ENCODE data around the gene JPH2.

The JPH2 gene

GRCh38 chr20:44186674-44187053 is 324 bp downstream of the JPH2 start:
- DNase-seq = no peak

- no peak for DNase-seq
Measured at GRCh38 chr20:44186201-44186600, 787 bp downstream of the JPH2 start.

GRCh38 chr20:44185574-44185973 is 1.4 kb downstream of the JPH2 start:
- no peak for DNase-seq

GRCh38 chr20:44183282-44183681 is 3.7 kb downstream of the JPH2 start:
- DNase-seq = no peak

GRCh38 chr20:44182863-44183262 is 4.1 kb downstream of the JPH2 start:
- no peak for DNase-seq

- no peak for DNase-seq
Measured at GRCh38 chr20:44182135-44182765, 4.7 kb downstream of the JPH2 start.

- no peak for DNase-seq
Measured at GRCh38 chr20:44181611-44182010, 5.4 kb downstream of the JPH2 start.

- DNase-seq = no peak
Measured at GRCh38 chr20:44180814-44181213, 6.2 kb downstream of the JPH2 start.

GRCh38 chr20:44176833-44177534 is 10.0 kb downstream of the JPH2 start:
- no peak for DNase-seq

GRCh38 chr20:44174996-44175765 is 11.8 kb downstream of the JPH2 start:
- DNase-seq = no peak

- no peak for DNase-seq
Measured at GRCh38 chr20:44173846-44174245, 13.1 kb downstream of the JPH2 start.

GRCh38 chr20:44173116-44173515 is 13.9 kb downstream of the JPH2 start:
- DNase-seq = no peak

- no peak for DNase-seq
Measured at GRCh38 chr20:44172572-44172950, 14.4 kb downstream of the JPH2 start.

- no peak for DNase-seq
Measured at GRCh38 chr20:44171775-44172571, 15.0 kb downstream of the JPH2 start.

GRCh38 chr20:44170816-44171410 is 16.1 kb downstream of the JPH2 start:
- DNase-seq = no peak

GRCh38 chr20:44167736-44168135 is 19.3 kb downstream of the JPH2 start:
- DNase-seq = no peak

GRCh38 chr20:44166477-44166876 is 20.5 kb downstream of the JPH2 start:
- no peak for DNase-seq

GRCh38 chr20:44166008-44166407 is 21.0 kb downstream of the JPH2 start:
- DNase-seq = no peak

GRCh38 chr20:44160133-44160532 is 26.9 kb downstream of the JPH2 start:
- no peak for DNase-seq

- DNase-seq = no peak
Measured at GRCh38 chr20:44159711-44160110, 27.3 kb downstream of the JPH2 start.

GRCh38 chr20:44159125-44159524 is 27.9 kb downstream of the JPH2 start:
- no peak for DNase-seq

- no peak for DNase-seq
Measured at GRCh38 chr20:44157061-44157460, 29.9 kb downstream of the JPH2 start.

- DNase-seq = no peak
Measured at GRCh38 chr20:44154521-44155001, 32.4 kb downstream of the JPH2 start.

Data from CD4-positive, alpha-beta T cell treated with Interleukin-17A for 1 hour (primary cell).